ENCODE measurements around the gene DDX11.
"Not testable (repeated sequence)": the region's sequence is repeated elsewhere in the genome, so short reads cannot be mapped to it uniquely, and the experiment has no call there.

DNA sequence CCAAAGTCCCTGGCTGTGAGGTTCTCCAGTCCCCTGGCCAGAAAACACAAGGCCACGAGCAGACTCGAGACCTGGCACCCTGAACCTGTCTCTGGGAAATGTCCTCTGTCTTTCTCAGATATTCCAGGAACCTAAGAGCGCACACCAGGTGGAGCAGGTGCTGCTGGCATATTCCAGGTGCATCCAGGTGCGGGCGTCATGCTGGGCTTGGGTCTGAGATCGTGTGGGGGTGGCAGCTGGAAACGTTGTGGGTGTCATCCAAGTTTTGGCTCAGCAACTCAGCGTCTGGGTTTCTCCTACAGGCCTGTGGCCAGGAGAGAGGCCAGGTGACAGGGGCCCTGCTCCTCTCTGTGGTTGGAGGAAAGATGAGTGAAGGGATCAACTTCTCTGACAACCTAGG, 28.5 kb downstream of the DDX11 start:
- not testable (repeated sequence) for TF ChIP-seq POLR2AphosphoS5 (IDR thresholded peaks at IDR 0.05; ENCODE audit: borderline replicate concordance, low read depth, low read length); EZH2 (IDR thresholded peaks at IDR 0.05); FOXP2 (optimal IDR thresholded peaks at IDR 0.05; ENCODE audit: control extremely low read depth, extremely low read length, insufficient read depth)

Data from SK-N-MC (cell line).